HL-60/S4 treated with retinoic acid at 250 ng/mL for 4 days and 3 days (cell line): ENCODE results near the gene ABLIM1.

ENCODE experiments used
- in situ Hi-C: fragments of 300-500 bp; cut with MboI; formaldehyde crosslinking; loops from 2 replicates; pipeline ENCODE4 v1.7.0; 2022; ENCODE audit warnings: low sequenced_read_pairs

Gene ABLIM1

GRCh38 chr10:114650266-114650665, 7.8 kb downstream of the ABLIM1 start:
- in situ Hi-C loops: no loop called here

- in situ Hi-C loops: no loop called here
Observed at GRCh38 chr10:114649217-114649903, 8.7 kb downstream of the ABLIM1 start.

- in situ Hi-C loops: no loop called here
Observed at GRCh38 chr10:114648368-114648767, 9.7 kb downstream of the ABLIM1 start.

- in situ Hi-C loops: no loop called here
Observed at GRCh38 chr10:114647545-114648138, 10.4 kb downstream of the ABLIM1 start.

- in situ Hi-C loops: no loop called here
Observed at GRCh38 chr10:114646426-114646825, 11.6 kb downstream of the ABLIM1 start.

GRCh38 chr10:114645706-114646105, 12.4 kb downstream of the ABLIM1 start:
- in situ Hi-C loops: no loop called here

- in situ Hi-C loops: no loop called here
Observed at GRCh38 chr10:114643158-114643557, 14.9 kb downstream of the ABLIM1 start.

GRCh38 chr10:114642729-114643128, 15.3 kb downstream of the ABLIM1 start:
- in situ Hi-C loops: no loop called here

GRCh38 chr10:114638821-114639625, 19.1 kb downstream of the ABLIM1 start:
- in situ Hi-C loops: no loop called here

GRCh38 chr10:114635797-114636550, 22.1 kb downstream of the ABLIM1 start:
- in situ Hi-C loops: no loop called here

- in situ Hi-C loops: no loop called here
Observed at GRCh38 chr10:114635101-114635500, 23.0 kb downstream of the ABLIM1 start.

- in situ Hi-C loops: no loop called here
Observed at GRCh38 chr10:114634609-114634979, 23.5 kb downstream of the ABLIM1 start.

GRCh38 chr10:114632869-114633715, 25.0 kb downstream of the ABLIM1 start:
- in situ Hi-C loops: no loop called here

GRCh38 chr10:114631666-114632417, 26.2 kb downstream of the ABLIM1 start:
- in situ Hi-C loops: no loop called here

GRCh38 chr10:114631090-114631665, 26.9 kb downstream of the ABLIM1 start:
- in situ Hi-C loops: no loop called here

GRCh38 chr10:114629824-114630730, 28.0 kb downstream of the ABLIM1 start:
- in situ Hi-C loops: no loop called here

GRCh38 chr10:114629083-114629823, 28.8 kb downstream of the ABLIM1 start:
- in situ Hi-C loops: no loop called here

- in situ Hi-C loops: no loop called here
Observed at GRCh38 chr10:114628106-114628505, 30.0 kb downstream of the ABLIM1 start.
